Thoracic aorta (tissue), 2 donors: ENCODE results near the gene PPFIA3. TPM values are rescaled to one million over a fixed set of nuclear protein-coding genes. Genes with fewer than 3 reads are reported as not detected.

Source experiments
- ATAC-seq: fragments of 150-250 bp; one replicate; pipeline ENCODE4 v1.8.0; 2017; ENCODE audit warnings: low read depth; ENCODE audit not compliant: insufficient number of reproducible peaks, low FRiP score
- DNase-seq: peaks from one replicate; pipeline ENCODE4 v3.0.0-alpha.2; 2020; ENCODE audit warnings: low spot score
- H3K27ac ChIP-seq, 2 donors: fragments of 200-600 bp; sonication (generic); 1 replicate in 1 of 2; 2 replicates in 1 of 2; pipeline ENCODE4 v1.5.1; 2016; ENCODE audit warnings: mild to moderate bottlenecking in 2 of 2, moderate library complexity in 2 of 2
- H3K27me3 ChIP-seq: fragments of 200-600 bp; sonication (generic); replicated peaks from 2 replicates; pipeline ENCODE4 v1.6.0; 2016; ENCODE audit warnings: mild to moderate bottlenecking; ENCODE audit not compliant: insufficient read depth
- H3K36me3 ChIP-seq: fragments of 200-600 bp; sonication (generic); one replicate; pipeline ENCODE4 v1.5.1; 2016
- H3K4me1 ChIP-seq, 2 donors: fragments of 200-600 bp; sonication (generic); 1 replicate in 1 of 2; 2 replicates in 1 of 2; pipeline versions ENCODE4 v1.5.1 to v1.6.0; 2016; ENCODE audit warnings: low read depth in 2 of 2, mild to moderate bottlenecking in 1 of 2; ENCODE audit not compliant: control insufficient read depth in 1 of 2
- H3K4me3 ChIP-seq: fragments of 200-600 bp; sonication (generic); 2 replicates; pipeline ENCODE4 v1.5.1; 2016; ENCODE audit warnings: mild to moderate bottlenecking
- H3K9me3 ChIP-seq: fragments of 200-600 bp; sonication (generic); 2 replicates; pipeline ENCODE4 v1.5.1; 2016
- total RNA-seq, 2 donors: library from RNA; depleted of rRNA; stranded (reverse); fragments of >200 nt; gene quantifications; one replicate each; pipeline versions ENCODE4 v1.1.0 to v1.2.3, GENCODE V29; 2016
- TF ChIP-seq, protein P1 (sequence below): fragments of 200-600 bp; sonication (generic); IDR thresholded peaks from one replicate; pipeline ENCODE4 v1.5.1; 2019; ENCODE audit warnings: antibody characterized with exemption

Gene PPFIA3
- total RNA-seq = 1 to 10 TPM; 2.7 to 5.0 TPM

DNA sequence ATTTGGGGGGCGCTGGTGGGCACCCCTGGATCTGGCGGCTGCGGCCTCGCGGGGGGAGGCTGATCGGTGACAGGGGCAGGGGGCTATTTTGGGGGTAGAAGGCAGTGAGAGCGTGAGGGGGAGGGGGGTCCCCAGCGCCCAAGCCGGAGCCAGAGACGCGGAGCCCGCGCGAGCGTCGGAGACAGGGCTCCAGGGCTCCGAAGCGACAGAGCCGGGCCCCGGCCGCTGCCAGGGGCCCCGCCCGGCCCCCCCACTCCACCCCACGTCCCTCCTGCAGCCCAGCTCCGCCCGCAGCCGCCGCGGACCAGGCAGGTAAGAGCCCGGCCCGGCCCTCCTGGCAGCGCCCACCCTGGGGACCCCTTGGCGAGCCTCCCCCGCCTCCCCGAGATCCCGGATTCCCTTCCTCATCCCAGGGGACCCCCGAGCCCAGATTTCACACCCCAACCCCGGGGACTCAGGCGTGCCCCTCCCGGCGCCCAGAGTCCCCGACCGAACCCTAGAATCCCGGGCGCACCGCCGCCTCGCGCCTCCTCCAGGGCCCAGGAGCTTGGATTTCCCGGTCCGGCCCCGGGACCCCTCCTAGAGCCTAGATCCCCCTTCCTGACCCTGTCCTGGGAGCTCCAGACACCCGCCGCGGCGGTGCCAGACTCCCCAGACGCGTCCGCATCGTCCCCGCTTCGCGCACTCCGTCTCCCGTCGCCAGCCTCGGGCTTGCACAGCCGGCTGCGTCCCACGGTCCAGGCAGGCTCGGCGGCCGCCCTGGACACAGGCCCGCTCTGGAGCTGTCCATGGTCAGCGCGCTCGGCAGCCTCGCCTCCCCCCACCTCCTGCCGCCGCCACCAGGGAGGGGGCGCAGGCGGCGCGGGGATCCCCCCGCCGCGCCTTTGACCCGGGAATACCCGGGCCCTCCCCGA is at the start of gene PPFIA3:
PPFIA3 (plus strand) TSS at position 134 of the 914 bp plus-strand sequence. CDS start 8,330 bp downstream, outside the sequence.
- DNase-seq (no peak), ATAC-seq (no peak)
- TF ChIP-seq, protein P1, sequence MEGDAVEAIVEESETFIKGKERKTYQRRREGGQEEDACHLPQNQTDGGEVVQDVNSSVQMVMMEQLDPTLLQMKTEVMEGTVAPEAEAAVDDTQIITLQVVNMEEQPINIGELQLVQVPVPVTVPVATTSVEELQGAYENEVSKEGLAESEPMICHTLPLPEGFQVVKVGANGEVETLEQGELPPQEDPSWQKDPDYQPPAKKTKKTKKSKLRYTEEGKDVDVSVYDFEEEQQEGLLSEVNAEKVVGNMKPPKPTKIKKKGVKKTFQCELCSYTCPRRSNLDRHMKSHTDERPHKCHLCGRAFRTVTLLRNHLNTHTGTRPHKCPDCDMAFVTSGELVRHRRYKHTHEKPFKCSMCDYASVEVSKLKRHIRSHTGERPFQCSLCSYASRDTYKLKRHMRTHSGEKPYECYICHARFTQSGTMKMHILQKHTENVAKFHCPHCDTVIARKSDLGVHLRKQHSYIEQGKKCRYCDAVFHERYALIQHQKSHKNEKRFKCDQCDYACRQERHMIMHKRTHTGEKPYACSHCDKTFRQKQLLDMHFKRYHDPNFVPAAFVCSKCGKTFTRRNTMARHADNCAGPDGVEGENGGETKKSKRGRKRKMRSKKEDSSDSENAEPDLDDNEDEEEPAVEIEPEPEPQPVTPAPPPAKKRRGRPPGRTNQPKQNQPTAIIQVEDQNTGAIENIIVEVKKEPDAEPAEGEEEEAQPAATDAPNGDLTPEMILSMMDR = no peak
- H3K36me3 ChIP-seq = no peaks in the 10 kb centered on the region
- H3K27me3 ChIP-seq = no peaks in the 10 kb centered on the region
- no peaks in the 10 kb centered on the region for H3K9me3 ChIP-seq
- H3K27ac ChIP-seq = peak within 1 kb of the TSS; percentile 91 to 98
- peak within 1 kb of the TSS; percentile 88 for H3K4me3 ChIP-seq
- peaks cover 13 to 31% of the 10 kb centered on the region in 2 donors for H3K4me1 ChIP-seq

GRCh38 chr19:49070416-49070815 is 48.9 kb upstream of the PPFIA3 start:
- no peak for DNase-seq
- TF ChIP-seq, protein P1 = no peak
- Histone ChIP-seq H3K27ac (no peak overlapping the region), H3K4me1 (peaks cover 0 to 4% of the 10 kb centered on the region in 2 donors), H3K9me3 (no peaks in the 10 kb centered on the region), H3K27me3 (peaks cover 6% of the 10 kb centered on the region), H3K4me3 (no peak overlapping the region), H3K36me3 (no peaks in the 10 kb centered on the region)
- no peak for ATAC-seq

DNA sequence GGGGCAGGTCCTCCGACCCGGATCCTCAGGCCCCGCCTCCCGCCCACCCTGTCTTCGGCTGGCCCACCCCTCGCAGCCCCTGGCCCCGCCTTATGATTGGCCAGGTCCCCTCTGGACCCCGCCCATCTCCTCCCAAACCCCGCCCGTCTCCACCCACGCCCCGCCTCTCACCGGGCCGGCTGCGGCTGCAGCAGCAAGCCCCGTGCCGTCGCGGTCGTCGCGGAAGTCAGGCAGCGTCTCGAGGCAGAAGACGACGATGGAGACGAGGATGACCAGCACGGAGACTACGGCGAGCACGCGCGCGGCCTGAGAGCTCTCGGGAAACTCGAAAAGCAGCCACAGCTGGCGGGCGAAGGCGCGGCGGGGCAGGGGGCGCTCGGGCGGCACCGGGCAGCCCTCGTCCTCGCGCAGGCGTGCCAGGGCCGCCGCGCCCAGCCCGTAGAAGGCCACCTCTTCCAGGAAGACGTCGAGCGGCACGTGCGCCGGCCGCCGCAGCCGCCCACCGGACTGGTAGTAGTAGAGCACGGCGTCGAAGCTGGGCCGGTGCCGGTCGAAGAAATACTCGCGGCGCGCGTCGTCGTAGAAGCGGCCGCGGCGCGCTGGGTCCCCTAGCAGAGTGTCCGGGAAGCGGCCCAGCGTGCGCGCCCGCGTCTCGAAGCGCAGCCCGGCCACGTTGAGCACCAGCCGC is 47.3 kb upstream of the PPFIA3 start:
- no peak for DNase-seq
- Histone ChIP-seq H3K4me1 (peaks cover 0 to 4% of the 10 kb centered on the region in 2 donors), H3K27ac (no peak overlapping the region), H3K36me3 (no peaks in the 10 kb centered on the region), H3K4me3 (no peak overlapping the region), H3K27me3 (peaks cover 6% of the 10 kb centered on the region), H3K9me3 (no peaks in the 10 kb centered on the region)
- TF ChIP-seq, protein P1 = no peak
- no peak for ATAC-seq

DNA sequence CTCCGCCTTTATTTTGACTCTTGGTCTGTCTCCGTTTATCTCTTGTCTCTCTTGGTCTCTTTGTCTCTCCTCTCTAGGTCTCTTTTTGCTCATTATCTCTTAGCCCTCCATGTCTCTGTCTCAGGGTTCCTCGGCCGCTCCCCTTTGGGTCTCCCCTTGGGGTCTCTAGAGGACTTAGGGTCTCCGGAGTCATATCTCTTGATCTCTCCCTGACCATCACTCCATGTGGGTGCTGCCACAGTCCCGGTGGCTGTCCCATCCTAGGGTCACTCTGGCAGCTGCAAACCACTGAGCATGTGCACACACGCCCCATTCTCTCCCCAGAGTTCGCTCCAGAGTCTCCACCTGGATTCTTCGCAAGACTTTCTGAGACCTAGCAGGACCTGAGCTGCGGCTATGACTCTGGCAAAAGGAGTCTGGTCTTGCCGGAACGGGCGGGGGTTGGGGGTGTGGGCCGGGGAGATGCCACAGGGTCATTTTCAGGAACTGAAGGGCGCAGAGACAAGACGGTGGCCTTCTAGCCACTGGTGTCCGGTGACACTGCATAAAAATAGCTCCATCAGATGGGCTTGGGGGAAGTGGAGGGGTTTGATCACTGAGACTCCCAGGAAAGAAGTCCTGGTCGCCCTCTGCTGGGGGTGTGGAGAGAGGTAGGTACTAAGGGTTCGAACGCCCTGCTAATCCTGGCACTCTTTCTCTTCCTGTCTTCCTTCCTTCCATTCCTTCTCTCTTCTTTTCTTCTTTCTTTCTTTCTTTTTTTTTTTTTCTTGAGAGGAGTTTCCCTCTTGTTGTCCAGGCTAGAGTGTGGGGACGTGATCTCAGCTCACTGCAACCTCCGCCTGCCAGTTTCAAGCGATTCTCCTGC is 45.6 kb upstream of the PPFIA3 start:
- ATAC-seq = no peak
- Histone ChIP-seq H3K9me3 (no peaks in the 10 kb centered on the region), H3K27ac (no peak overlapping the region), H3K27me3 (peaks cover 6% of the 10 kb centered on the region), H3K36me3 (no peaks in the 10 kb centered on the region), H3K4me3 (no peak overlapping the region), H3K4me1 (peaks cover 0 to 4% of the 10 kb centered on the region in 2 donors)
- DNase-seq = no peak
- TF ChIP-seq, protein P1 = no peak
